ENCODE results near the gene ASB1.
"Not testable (repeated sequence)": the region's sequence is repeated elsewhere in the genome, so short reads cannot be mapped to it uniquely, and the experiment has no call there.

DNA sequence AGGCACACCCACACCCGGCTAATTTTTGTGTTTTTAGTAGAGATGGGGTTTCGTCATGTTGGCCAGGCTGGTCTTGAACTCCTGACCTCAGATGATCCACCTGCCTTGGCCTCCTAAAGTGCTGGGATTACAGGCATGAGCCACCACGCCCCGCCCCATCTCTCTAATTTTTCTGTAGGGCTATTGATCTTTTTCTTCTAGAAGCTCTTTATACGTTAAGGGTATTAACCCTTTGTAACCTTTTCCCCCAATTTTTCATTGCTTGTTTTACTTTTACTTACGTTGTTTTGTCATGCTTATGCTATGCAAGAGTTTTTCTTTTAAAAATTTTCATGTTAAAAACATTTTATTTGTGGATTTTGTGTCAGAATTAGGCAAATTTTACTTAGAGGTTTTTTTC, 15.5 kb downstream of the ASB1 start:
- TF ChIP-seq POLR2A, CTCF, EP300, POLR2AphosphoS5 (IDR thresholded peaks at IDR 0.05): not testable (repeated sequence)
